HEK293 (cell line): ENCODE measurements around the gene TUBD1.
A peak's percentile ranks its signal among the peaks of the same experiment; 100 is the strongest.
"Not testable (repeated sequence)": the region's sequence is repeated elsewhere in the genome, so short reads cannot be mapped to it uniquely, and the experiment has no call there.

Experiments used
- CTCF ChIA-PET: fragments of 350-600 bp; formaldehyde crosslinking; extraction: SDS; loops from one replicate; lab custom pipeline; 2021; ENCODE audit warnings: antibody characterized with exemption; lab: Yijun Ruan, JAX
- POLR2A ChIA-PET: fragments of 300-600 bp; formaldehyde crosslinking; extraction: SDS; loops from one replicate; lab custom pipeline; 2020; ENCODE audit warnings: antibody characterized with exemption, inconsistent platforms; lab: Yijun Ruan, JAX
- H3K27ac ChIP-seq: fragments of 200-500 bp; sonication (Bioruptor generic); 2 replicates; pipeline ENCODE4 v1.5.1; 2014; ENCODE audit warnings: low read depth, low read length, control low read depth, inconsistent platforms; ENCODE audit errors: extremely low read depth
- H3K36me3 ChIP-seq, 2 experiments: fragments of 200-500 bp in 1 of 2; sonication (Bioruptor generic) in 1 of 2; 1 replicate in 1 of 2; 2 replicates in 1 of 2; pipeline ENCODE4 v1.5.1; 2014 to 2017; ENCODE audit warnings: inconsistent platforms in 2 of 2, low read length in 2 of 2; ENCODE audit not compliant: control insufficient read depth in 2 of 2, insufficient read depth in 1 of 2
- H3K4me1 ChIP-seq: fragments of 200-500 bp; sonication (Bioruptor generic); 2 replicates; pipeline ENCODE4 v1.5.1; 2014; ENCODE audit warnings: mild to moderate bottlenecking, low read length, inconsistent platforms; ENCODE audit not compliant: control insufficient read depth, insufficient read depth
- H3K4me3 ChIP-seq: 2 replicates; pipeline ENCODE4 v1.5.1; 2011; ENCODE audit warnings: low read depth, mild to moderate bottlenecking, control low read depth, low read length, moderate library complexity
- H3K9me3 ChIP-seq: fragments of 200-500 bp; sonication (Bioruptor generic); 2 replicates; pipeline ENCODE4 v1.5.1; 2014; ENCODE audit warnings: low read depth, low read length, inconsistent platforms; ENCODE audit not compliant: control insufficient read depth, insufficient read depth
- GLIS1 ChIP-seq: fragments of 450-650 bp; formaldehyde crosslinking; IDR thresholded peaks from 2 replicates; pipeline ENCODE4 v1.5.1; 2016; ENCODE audit warnings: missing biosample characterization, missing genetic modification characterization
- GLIS2 ChIP-seq: fragments of 450-650 bp; formaldehyde crosslinking; IDR thresholded peaks from 2 replicates; pipeline ENCODE4 v1.5.1; 2016; ENCODE audit warnings: missing biosample characterization, missing genetic modification characterization
- MEIS1 ChIP-seq: sonication (generic); formaldehyde crosslinking; IDR thresholded peaks from 2 replicates; pipeline ENCODE4 v1.8.1; 2022; ENCODE audit warnings: missing genetic modification reagents, mild to moderate bottlenecking, borderline replicate concordance
- OSR2 ChIP-seq: fragments of 450-650 bp; formaldehyde crosslinking; IDR thresholded peaks from 2 replicates; pipeline ENCODE4 v1.5.1; 2016; ENCODE audit warnings: missing biosample characterization, missing genetic modification characterization
- ZNF140 ChIP-seq: fragments of 450-650 bp; formaldehyde crosslinking; IDR thresholded peaks from 2 replicates; pipeline ENCODE4 v1.5.1; 2016; ENCODE audit warnings: missing biosample characterization, missing genetic modification characterization
- ZNF184 ChIP-seq: fragments of 450-650 bp; IDR thresholded peaks from 2 replicates; pipeline ENCODE4 v1.5.1; 2018; ENCODE audit warnings: missing biosample characterization, mild to moderate bottlenecking, missing genetic modification characterization
- ZNF433 ChIP-seq: fragments of 450-650 bp; formaldehyde crosslinking; IDR thresholded peaks from 2 replicates; pipeline ENCODE4 v1.5.1; 2016; ENCODE audit warnings: missing biosample characterization, missing genetic modification characterization, low read depth
- ZNF791 ChIP-seq: fragments of 450-650 bp; formaldehyde crosslinking; IDR thresholded peaks from 2 replicates; pipeline ENCODE4 v1.5.1; 2016; ENCODE audit warnings: missing biosample characterization, missing genetic modification characterization
- TF ChIP-seq, protein P1 (sequence below): fragments of 450-650 bp; formaldehyde crosslinking; IDR thresholded peaks from 2 replicates; pipeline ENCODE4 v1.5.1; 2016; ENCODE audit warnings: missing biosample characterization, missing genetic modification characterization
- TF ChIP-seq, protein P2 (sequence below): fragments of 450-650 bp; formaldehyde crosslinking; IDR thresholded peaks from 2 replicates; pipeline ENCODE4 v1.5.1; 2016; ENCODE audit warnings: missing biosample characterization, missing genetic modification characterization
- TF ChIP-seq, protein P3 (sequence below): fragments of 450-650 bp; formaldehyde crosslinking; IDR thresholded peaks from 2 replicates; pipeline ENCODE4 v1.5.1; 2017; ENCODE audit warnings: missing biosample characterization, missing genetic modification characterization

Gene TUBD1

DNA sequence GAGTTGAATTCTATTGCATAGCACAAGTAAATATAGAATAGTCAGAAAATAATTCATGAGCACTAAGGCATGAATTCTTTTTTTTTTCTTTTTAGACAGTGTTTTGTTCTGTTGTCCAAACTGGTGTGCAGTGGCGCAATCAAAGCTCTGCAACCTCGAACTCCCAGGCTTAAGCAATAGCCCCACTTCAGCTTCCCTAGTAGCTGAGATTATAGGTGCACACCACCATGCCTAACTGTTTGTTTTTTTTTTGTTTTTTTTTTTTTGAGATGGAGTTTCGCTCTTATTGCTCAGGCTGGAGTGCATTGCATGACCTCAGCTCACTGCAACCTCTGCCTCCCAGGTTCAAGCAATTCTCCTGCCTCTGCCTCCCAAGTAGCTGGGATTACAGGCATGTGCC, 16.6 kb downstream of the TUBD1 start:
- Histone ChIP-seq H3K4me3 (no peak overlapping the region), H3K36me3 (peaks cover 66 to 67% of the 10 kb centered on the region in 2 experiments), H3K4me1 (no peaks in the 10 kb centered on the region), H3K9me3 (no peaks in the 10 kb centered on the region), H3K27ac (no peak overlapping the region)
- CTCF ChIA-PET = interaction anchor here (0.6 to 0.8 kb wide), 3 partner anchors 18 to 546 kb away, joined by 3 to 4 read pairs (median 4); no protein-coding TSS in a partner anchor
- peak; percentile 89 for TF ChIP-seq OSR2 (tag by site-specific recombination)
- TF ChIP-seq, protein P1, sequence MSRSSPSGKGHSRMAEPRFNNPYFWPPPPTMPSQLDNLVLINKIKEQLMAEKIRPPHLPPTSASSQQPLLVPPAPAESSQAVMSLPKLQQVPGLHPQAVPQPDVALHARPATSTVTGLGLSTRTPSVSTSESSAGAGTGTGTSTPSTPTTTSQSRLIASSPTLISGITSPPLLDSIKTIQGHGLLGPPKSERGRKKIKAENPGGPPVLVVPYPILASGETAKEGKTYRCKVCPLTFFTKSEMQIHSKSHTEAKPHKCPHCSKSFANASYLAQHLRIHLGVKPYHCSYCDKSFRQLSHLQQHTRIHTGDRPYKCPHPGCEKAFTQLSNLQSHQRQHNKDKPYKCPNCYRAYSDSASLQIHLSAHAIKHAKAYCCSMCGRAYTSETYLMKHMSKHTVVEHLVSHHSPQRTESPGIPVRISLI (tag by site-specific recombination) = peak; percentile 35; the same call in 1 of the 2 replicates
- TF ChIP-seq GLIS1 (tag by site-specific recombination) = peak; percentile 53; the same call in 1 of the 2 replicates
- TF ChIP-seq, protein P2, sequence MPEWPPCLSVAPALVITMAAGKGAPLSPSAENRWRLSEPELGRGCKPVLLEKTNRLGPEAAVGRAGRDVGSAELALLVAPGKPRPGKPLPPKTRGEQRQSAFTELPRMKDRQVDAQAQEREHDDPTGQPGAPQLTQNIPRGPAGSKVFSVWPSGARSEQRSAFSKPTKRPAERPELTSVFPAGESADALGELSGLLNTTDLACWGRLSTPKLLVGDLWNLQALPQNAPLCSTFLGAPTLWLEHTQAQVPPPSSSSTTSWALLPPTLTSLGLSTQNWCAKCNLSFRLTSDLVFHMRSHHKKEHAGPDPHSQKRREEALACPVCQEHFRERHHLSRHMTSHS = no peak
- POLR2A ChIA-PET = interaction anchor here (0.7 kb wide), 1 partner anchor 89 kb away, joined by 4 read pairs; the partner anchor contains the start of gene RNFT1

DNA sequence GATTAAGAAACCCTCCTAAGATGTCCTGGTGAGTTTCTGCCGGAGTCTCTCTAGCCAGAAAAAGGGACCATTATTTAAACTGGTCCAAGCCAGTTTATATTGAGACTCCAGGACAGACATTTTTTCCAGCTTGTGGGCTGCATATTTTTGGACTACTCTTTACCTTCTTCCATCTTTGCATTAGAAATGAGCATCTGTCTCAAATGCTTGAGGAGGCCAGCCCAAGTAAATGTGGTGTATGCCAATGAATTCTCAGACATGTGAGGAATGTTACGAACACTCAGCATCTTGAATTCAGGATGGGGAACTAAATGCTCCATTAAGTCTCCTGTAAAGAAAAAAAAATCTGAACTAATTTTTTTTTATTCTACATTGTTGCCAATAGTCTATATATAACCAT, 18.4 kb downstream of the TUBD1 start:
- POLR2A ChIA-PET = interaction anchor here (0.7 kb wide), 1 partner anchor 506 kb away, joined by 7 read pairs; no protein-coding TSS in a partner anchor
- no peak overlapping the region for H3K27ac ChIP-seq
- CTCF ChIA-PET = interaction anchor here (0.7 to 1.0 kb wide), 2 partner anchors 54 to 121 kb away, joined by 3 to 4 read pairs; no protein-coding TSS in a partner anchor
- TF ChIP-seq ZNF791 (tag by site-specific recombination) = no peak
- TF ChIP-seq GLIS2 (tag by site-specific recombination) = no peak
- H3K9me3 ChIP-seq = no peaks in the 10 kb centered on the region
- no peaks in the 10 kb centered on the region for H3K4me1 ChIP-seq
- no peak overlapping the region for H3K4me3 ChIP-seq
- H3K36me3 ChIP-seq = peaks cover 51 to 58% of the 10 kb centered on the region in 2 experiments

DNA sequence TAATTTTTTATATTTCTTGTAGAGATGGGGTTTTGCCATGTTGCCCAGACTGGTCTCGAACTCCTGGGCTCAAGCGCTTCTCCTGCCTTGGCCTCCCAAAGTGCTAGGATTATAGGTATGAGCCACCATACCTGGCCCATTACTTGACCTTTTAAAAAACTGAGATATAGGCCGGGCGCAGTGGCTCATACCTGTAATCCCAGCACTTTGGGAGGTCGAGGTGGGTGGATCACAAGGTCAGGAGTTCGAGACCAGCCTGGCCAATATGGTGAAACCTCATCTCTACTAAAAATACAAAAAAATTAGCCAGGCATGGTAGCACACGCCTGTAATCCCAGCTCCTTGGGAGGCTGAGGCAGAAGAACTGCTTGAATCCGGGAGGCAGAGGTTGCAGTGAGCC, 19.3 kb downstream of the TUBD1 start:
- H3K36me3 ChIP-seq = peaks cover 46 to 48% of the 10 kb centered on the region in 2 experiments
- POLR2A ChIA-PET, H3K4me3 ChIP-seq, CTCF ChIA-PET, H3K9me3 ChIP-seq, H3K4me1 ChIP-seq, H3K27ac ChIP-seq: not testable (repeated sequence)

DNA sequence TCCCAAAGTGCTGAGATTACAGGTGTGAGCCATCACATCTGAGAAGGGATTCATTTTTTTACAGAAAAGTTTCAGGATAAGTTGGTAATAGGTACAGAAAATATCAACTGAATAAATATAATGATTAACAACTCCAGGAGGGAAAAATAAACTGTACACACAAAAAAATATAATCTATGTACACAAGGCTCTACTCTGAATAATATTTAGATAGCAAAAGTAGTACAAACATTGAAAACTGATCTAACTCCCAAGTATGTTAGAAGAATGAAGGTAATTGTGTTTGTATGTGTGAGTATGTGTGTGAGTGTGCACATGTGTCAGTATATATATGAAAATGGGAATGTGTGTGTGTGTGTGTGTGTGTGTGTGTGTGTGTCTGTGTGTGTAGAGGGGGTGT, 20.4 kb downstream of the TUBD1 start:
- CTCF ChIA-PET = interaction anchor here (0.6 to 1.7 kb wide), 2 partner anchors 13 to 848 kb away, joined by 3 to 5 read pairs; no protein-coding TSS in a partner anchor
- H3K4me1 ChIP-seq = no peaks in the 10 kb centered on the region
- no peak overlapping the region for H3K27ac ChIP-seq
- H3K36me3 ChIP-seq = peaks cover 42 to 43% of the 10 kb centered on the region in 2 experiments
- no peak for TF ChIP-seq ZNF184
- no peak for TF ChIP-seq ZNF140 (tag by site-specific recombination)
- TF ChIP-seq ZNF433 (tag by site-specific recombination) = no peak
- TF ChIP-seq MEIS1 (CRISPR knock-in tag) = no peak
- TF ChIP-seq, protein P3, sequence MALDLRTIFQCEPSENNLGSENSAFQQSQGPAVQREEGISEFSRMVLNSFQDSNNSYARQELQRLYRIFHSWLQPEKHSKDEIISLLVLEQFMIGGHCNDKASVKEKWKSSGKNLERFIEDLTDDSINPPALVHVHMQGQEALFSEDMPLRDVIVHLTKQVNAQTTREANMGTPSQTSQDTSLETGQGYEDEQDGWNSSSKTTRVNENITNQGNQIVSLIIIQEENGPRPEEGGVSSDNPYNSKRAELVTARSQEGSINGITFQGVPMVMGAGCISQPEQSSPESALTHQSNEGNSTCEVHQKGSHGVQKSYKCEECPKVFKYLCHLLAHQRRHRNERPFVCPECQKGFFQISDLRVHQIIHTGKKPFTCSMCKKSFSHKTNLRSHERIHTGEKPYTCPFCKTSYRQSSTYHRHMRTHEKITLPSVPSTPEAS (tag by site-specific recombination) = peak; percentile 83
- H3K9me3 ChIP-seq = no peaks in the 10 kb centered on the region
- POLR2A ChIA-PET = no interaction called here
- no peak overlapping the region for H3K4me3 ChIP-seq
